HG03460 (cell line): ENCODE data around the gene KITLG.
"Not testable (repeated sequence)": the region's sequence is repeated elsewhere in the genome, so short reads cannot be mapped to it uniquely, and the experiment has no call there.

ENCODE experiments used
- ATAC-seq: cut with Tn5 transposase; IDR thresholded peaks from one replicate; pipeline ENCODE4 v1.9.1; 2021; ENCODE audit not compliant: unreplicated experiment

KITLG gene

GRCh38 chr12:88544991-88545980 lies 35.0 kb downstream of the KITLG start:
- ATAC-seq = no peak

GRCh38 chr12:88539893-88540292 lies 40.4 kb downstream of the KITLG start:
- no peak for ATAC-seq

GRCh38 chr12:88538697-88539096 lies 41.6 kb downstream of the KITLG start:
- ATAC-seq = no peak

GRCh38 chr12:88538250-88538649 lies 42.0 kb downstream of the KITLG start:
- ATAC-seq = no peak

- no peak for ATAC-seq
These were observed 49.4 kb downstream of the KITLG start for GRCh38 chr12:88530868-88531267.

GRCh38 chr12:88529531-88530488 lies 50.5 kb downstream of the KITLG start:
- ATAC-seq = no peak

- no peak for ATAC-seq
These were observed 57.3 kb downstream of the KITLG start for GRCh38 chr12:88522961-88523360.

- no peak for ATAC-seq
These were observed 59.8 kb downstream of the KITLG start for GRCh38 chr12:88520436-88520820.

GRCh38 chr12:88519802-88520435 lies 60.4 kb downstream of the KITLG start:
- ATAC-seq = no peak

- ATAC-seq = no peak
These were observed 61.3 kb downstream of the KITLG start for GRCh38 chr12:88518863-88519403.

GRCh38 chr12:88516811-88517210 lies 63.5 kb downstream of the KITLG start:
- ATAC-seq = no peak

- ATAC-seq = no peak
These were observed 69.4 kb downstream of the KITLG start for GRCh38 chr12:88510843-88511242.

- ATAC-seq = no peak
These were observed 70.4 kb downstream of the KITLG start for GRCh38 chr12:88509851-88510250.

GRCh38 chr12:88509347-88509746 lies 70.9 kb downstream of the KITLG start:
- ATAC-seq = no peak

- ATAC-seq = not testable (repeated sequence)
These were observed 72.4 kb downstream of the KITLG start for GRCh38 chr12:88507851-88508250.

GRCh38 chr12:88507270-88507669 lies 73.0 kb downstream of the KITLG start:
- no peak for ATAC-seq

GRCh38 chr12:88505696-88506095 lies 74.6 kb downstream of the KITLG start:
- no peak for ATAC-seq

- ATAC-seq = no peak
These were observed 77.0 kb downstream of the KITLG start for GRCh38 chr12:88503281-88503703.

GRCh38 chr12:88501972-88502938 lies 78.0 kb downstream of the KITLG start:
- no peak for ATAC-seq
